Activated CD8-positive, alpha-beta memory T cell treated with anti-CD3 and anti-CD28 coated beads for 48 hours (primary cell): ENCODE measurements around the gene SEC31B.

Experiments
- DNase-seq, 3 experiments: peaks; one replicate each; pipeline ENCODE4 v3.0.0-alpha.2; 2020; ENCODE audit warnings: low read depth in 2 of 3, low spot score in 2 of 3

Gene SEC31B

DNA sequence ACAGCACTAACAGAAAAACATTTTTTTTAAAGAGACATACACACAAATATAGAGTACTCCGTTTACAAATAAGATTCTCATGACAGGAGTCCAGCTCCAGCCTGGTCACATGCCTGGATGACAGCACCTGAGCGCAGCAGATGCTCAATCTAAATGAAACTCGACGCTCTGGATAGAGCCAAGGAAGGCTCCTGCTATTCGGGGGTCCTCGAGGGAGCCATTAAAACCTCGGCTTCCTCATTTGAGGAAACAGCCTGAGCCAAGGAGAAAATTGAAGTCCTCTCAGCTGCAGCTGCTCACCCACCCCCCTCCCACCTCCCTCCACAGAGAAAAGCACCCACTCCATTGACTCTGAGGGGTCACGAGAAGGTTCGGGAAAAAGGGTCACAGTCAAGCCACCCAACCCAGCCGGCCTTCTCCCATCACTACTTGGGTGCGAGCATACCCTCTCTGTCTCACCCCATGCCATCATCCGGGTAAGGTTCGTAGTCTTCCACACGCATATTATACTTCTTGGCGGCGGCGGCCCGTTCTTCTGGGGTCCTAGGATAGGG is 9.3 kb upstream of the SEC31B start:
- DNase-seq, result no peak

GRCh38 chr10:100528123-100528886 is 8.6 kb upstream of the SEC31B start:
- no peak for DNase-seq

DNA sequence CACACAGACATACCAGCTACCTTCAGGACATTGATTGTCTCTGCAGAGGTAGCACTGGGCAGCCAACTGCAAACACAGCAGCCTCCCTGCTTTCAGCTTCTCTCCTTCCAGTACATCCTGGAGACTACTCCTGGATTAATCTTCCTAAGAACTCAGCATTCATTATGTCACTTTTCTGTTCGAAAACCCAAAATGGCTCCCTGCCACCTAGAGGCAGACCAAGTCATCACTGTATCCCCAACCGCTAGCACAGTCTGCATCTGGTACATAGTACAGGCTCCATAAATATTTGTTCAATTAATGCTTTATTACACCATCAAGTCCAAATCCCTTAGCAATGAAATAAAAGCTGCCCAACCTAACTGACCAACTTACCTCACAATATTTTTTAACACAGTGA is 5.0 kb upstream of the SEC31B start:
- DNase-seq, result no peak

DNA sequence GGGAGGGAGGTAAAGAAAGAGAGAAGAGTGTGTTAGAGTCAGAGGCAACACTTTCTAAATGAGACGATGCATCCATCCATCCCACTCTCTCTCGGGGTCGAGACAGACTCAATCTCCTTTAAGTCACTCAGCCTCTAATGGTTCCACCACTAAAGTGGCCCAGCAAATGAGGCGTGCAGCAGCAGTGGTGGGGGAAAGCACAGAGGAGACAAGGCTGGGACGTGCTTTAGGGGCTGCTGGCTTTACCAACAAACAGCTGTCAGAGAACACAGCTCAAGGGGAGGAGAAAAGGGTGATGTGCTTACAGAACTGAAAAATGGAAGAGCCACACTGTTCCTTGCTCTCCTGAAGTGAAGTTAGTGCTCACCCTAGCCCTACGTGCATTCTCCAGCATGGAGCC is 4.5 kb upstream of the SEC31B start:
- DNase-seq, result no peak

DNA sequence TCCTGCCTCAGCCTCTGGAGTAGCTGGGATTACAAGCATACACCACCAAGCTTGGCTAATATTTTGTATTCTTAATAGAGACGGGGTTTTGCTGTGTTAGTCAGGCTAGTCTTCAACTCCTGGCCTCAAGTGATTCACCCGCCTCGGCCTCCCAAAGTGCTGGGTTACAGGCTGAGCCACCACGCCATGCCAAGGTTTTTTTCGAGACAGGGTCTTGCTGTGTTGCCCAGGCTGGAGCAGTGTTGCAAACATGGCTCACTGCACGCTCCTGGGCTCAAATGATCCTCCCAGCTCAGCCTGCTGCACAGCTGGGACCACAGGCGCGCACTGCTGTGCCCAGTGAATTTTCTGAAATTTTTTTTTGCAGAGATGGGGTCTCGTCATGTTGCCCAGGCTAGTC is 3.3 kb upstream of the SEC31B start:
- no peak for DNase-seq

GRCh38 chr10:100522107-100522801 is 2.6 kb upstream of the SEC31B start:
- DNase-seq, result no peak

- no peak for DNase-seq
Observed at GRCh38 chr10:100520811-100521210, 1.1 kb upstream of the SEC31B start.

- DNase-seq, result no peak
Observed at GRCh38 chr10:100518761-100519241, 860 bp downstream of the SEC31B start.

GRCh38 chr10:100516847-100517246 is 2.8 kb downstream of the SEC31B start:
- DNase-seq, result no peak

GRCh38 chr10:100515612-100516011 is 4.0 kb downstream of the SEC31B start:
- no peak for DNase-seq

GRCh38 chr10:100510533-100511308 is 8.9 kb downstream of the SEC31B start:
- peak in 1 of 3 experiments; percentile 31 for DNase-seq

- no peak for DNase-seq
Observed at GRCh38 chr10:100509241-100509840, 10.3 kb downstream of the SEC31B start.

GRCh38 chr10:100508691-100509150 is 10.9 kb downstream of the SEC31B start:
- no peak for DNase-seq

GRCh38 chr10:100508266-100508665 is 11.4 kb downstream of the SEC31B start:
- no peak for DNase-seq

GRCh38 chr10:100507357-100507732 is 12.3 kb downstream of the SEC31B start:
- no peak for DNase-seq

DNA sequence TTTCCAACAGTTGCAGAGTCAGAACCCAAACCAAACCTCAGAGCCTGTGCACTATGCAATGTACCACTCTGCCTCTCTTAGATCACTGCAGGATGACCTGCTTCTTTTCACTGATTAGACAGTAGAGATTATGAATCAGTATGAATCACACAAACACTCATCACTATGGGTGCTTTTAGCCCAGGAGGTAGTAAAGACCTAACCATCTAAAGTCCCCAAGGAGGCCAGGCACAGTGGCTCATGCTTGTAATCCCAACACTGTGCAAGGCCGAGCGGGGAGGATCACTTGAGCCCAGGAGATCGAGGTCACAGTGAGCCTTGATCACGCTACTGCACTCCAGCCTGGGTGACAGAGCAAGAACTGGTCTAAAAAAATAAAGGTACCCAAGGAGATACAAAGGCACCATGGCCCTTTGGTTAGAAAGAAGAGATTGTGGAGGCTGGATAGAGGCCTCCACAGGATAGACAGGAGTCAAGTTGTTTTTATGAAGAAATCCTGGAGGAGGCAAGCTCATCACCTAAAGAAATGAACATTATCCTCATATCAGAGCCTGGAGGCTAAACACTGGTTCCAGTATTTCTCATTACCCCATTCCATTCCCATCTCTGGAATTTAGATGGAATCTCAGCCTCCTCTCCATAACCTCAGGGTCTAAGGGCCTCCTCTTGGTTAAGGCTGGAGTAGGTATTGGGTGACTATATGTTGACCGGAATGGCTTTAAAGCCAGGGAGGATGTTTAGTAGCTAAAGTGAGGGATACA is 12.9 kb downstream of the SEC31B start:
- DNase-seq, result no peak

- no peak for DNase-seq
Observed at GRCh38 chr10:100505164-100505563, 14.5 kb downstream of the SEC31B start.

DNA sequence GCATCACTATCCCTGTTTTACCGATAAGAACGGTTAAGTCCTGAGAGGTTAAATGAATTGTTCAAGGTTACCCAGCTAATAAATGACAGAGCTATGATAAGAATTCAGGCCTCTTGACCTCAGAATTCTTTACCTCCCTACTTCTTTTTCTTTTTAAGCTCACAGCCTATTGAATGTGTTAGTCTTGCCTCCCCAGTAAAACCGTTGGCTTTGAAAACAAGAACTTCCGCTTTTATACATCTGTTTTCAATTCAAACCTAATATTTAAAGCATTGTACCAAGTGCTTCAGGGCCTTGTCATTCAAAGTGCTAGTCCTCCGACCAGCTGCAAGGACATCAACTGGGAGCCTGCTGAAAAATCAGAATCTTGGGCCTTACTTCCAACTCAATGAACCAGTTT is 15.6 kb downstream of the SEC31B start:
- DNase-seq, result no peak

GRCh38 chr10:100502926-100503494 is 16.7 kb downstream of the SEC31B start:
- no peak for DNase-seq

DNA sequence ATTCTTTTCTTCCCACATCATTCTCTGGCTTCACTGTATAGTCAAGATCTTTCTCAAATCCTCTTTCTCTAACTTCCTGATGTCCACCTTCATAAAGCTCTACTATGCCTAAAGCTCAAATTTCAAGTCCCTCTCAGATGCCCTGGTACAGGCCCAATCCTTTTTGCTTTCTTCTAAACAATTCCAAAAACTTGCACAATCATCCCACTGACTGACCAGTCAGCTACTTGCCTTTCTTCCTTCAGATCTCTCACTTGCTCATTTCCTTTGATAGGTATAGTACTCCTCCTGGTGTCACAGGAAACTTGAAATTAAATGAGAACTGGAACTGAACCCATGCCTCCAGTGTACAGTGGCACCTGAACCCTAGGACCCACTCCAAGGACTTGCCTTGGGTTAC is 18.2 kb downstream of the SEC31B start:
- no peak for DNase-seq
